K562 (cell line): ENCODE data around the gene RANGAP1. TPM values are rescaled to one million over a fixed set of nuclear protein-coding genes. Genes with fewer than 3 reads are reported as not detected.

Source experiments
- ATAC-seq: fragments of 200-7000 bp; cut with Tn5 transposase; 3 replicates; pipeline ENCODE4 v1.9.1; 2020; ENCODE audit warnings: moderate library complexity
- BruUV-seq: library from RNA; stranded (reverse); fragments of 400-500 nt; replicated peaks from 2 replicates; lab custom pipeline; 2021; lab: Mats Ljungman, UMichigan
- CTCF ChIA-PET: fragments of 300-600 bp; formaldehyde crosslinking; extraction: SDS; loops from one replicate; lab custom pipeline; 2021; ENCODE audit warnings: low intra/inter-chr PET ratio; lab: Yijun Ruan, JAX
- POLR2A ChIA-PET: fragments of 300-600, 350-650 bp; sonication (Branson Sonifier 250); formaldehyde crosslinking; extraction: SDS; loops from one replicate; lab custom pipeline; 2021; ENCODE audit warnings: antibody characterized with exemption, inconsistent platforms; lab: Yijun Ruan, JAX
- DNase-seq, 4 experiments: peaks; one replicate each; pipeline versions ENCODE4 v3.0.0 to v3.0.0-alpha.2; 2011 to 2018; ENCODE audit warnings: low spot score in 3 of 4, mixed read lengths in 3 of 4; ENCODE audit errors: extremely low read depth in 1 of 4
- FAIRE-seq: peaks from 2 replicates; lab custom pipeline; 2011; peaks lifted over from hg19 to GRCh38; lab: Jason Lieb, UNC
- H2AFZ ChIP-seq: 2 replicates; pipeline ENCODE4 v1.6.0; 2011; ENCODE audit warnings: low read depth, low read length, control low read depth, inconsistent platforms
- H3K27ac ChIP-seq: fragments of 200-600 bp; 3 replicates; pipeline ENCODE4 v1.8.0; 2011; ENCODE audit warnings: low read depth, mild to moderate bottlenecking, control low read depth, inconsistent platforms, low read length, moderate library complexity, mixed read lengths; ENCODE audit errors: extremely low read depth
- H3K27me3 ChIP-seq, 2 experiments: fragments of 300-600 bp in 1 of 2; 2 replicates in 1 of 2; 3 replicates in 1 of 2; pipeline versions ENCODE4 v1.6.0 to v1.8.0; 2011; ENCODE audit warnings: inconsistent platforms in 2 of 2, low read length in 2 of 2, mild to moderate bottlenecking in 1 of 2, mixed read lengths in 1 of 2, moderate library complexity in 1 of 2; ENCODE audit not compliant: control insufficient read depth in 2 of 2, insufficient read depth in 2 of 2
- H3K36me3 ChIP-seq: fragments of 300-600 bp; 3 replicates; pipeline ENCODE4 v1.8.0; 2011; ENCODE audit warnings: mild to moderate bottlenecking, low read length, inconsistent platforms; ENCODE audit not compliant: control insufficient read depth, insufficient read depth
- H3K4me1 ChIP-seq, 2 experiments: fragments of 200-600 bp in 1 of 2; replicated peaks in 1 of 2; 2 replicates in 1 of 2; 3 replicates in 1 of 2; pipeline versions ENCODE4 v1.5.1 to v1.8.0; 2011; ENCODE audit warnings: inconsistent platforms in 2 of 2, low read length in 2 of 2, mild to moderate bottlenecking in 1 of 2, mixed read lengths in 1 of 2, moderate library complexity in 1 of 2; ENCODE audit not compliant: control insufficient read depth in 2 of 2, insufficient read depth in 2 of 2
- H3K4me2 ChIP-seq: 2 replicates; pipeline ENCODE4 v1.6.1; 2011; ENCODE audit warnings: low read length, control low read depth, inconsistent platforms, mixed read lengths; ENCODE audit not compliant: insufficient read depth
- H3K4me3 ChIP-seq: fragments of 200-600 bp; sonication (generic), shearing (Covaris generic); 2 replicates; pipeline ENCODE4 v1.5.1; 2016; ENCODE audit warnings: control low read depth, inconsistent platforms
- H3K79me2 ChIP-seq: fragments of 200-600 bp; 3 replicates; pipeline ENCODE4 v1.8.0; 2011; ENCODE audit warnings: low read length, inconsistent platforms; ENCODE audit not compliant: control insufficient read depth, insufficient read depth
- H3K9ac ChIP-seq, 2 experiments: 2 replicates each; pipeline versions ENCODE4 v1.6.0 to v1.6.1; 2011; ENCODE audit warnings: low read depth in 2 of 2, low read length in 2 of 2, control low read depth in 1 of 2, inconsistent platforms in 1 of 2, mild to moderate bottlenecking in 1 of 2, mixed read lengths in 1 of 2; ENCODE audit not compliant: insufficient read depth in 1 of 2
- H3K9me1 ChIP-seq: one replicate; pipeline ENCODE4 v1.6.0; 2011; ENCODE audit warnings: inconsistent platforms, mild to moderate bottlenecking, low read length, moderate library complexity; ENCODE audit not compliant: control insufficient read depth, insufficient read depth
- H3K9me3 ChIP-seq: replicated peaks from 2 replicates; pipeline ENCODE4 v1.5.1; 2011; ENCODE audit warnings: low read depth, low read length, inconsistent platforms; ENCODE audit not compliant: control insufficient read depth, insufficient read depth
- H4K20me1 ChIP-seq: replicated peaks from 2 replicates; pipeline ENCODE4 v1.6.1; 2011; ENCODE audit warnings: low read length, inconsistent platforms, mixed read lengths; ENCODE audit not compliant: control insufficient read depth, insufficient read depth
- ETS1 ChIP-seq: conservative IDR thresholded peaks from 2 replicates; pipeline ENCODE4 v1.6.1; 2011; ENCODE audit warnings: low read depth, mild to moderate bottlenecking, low read length; ENCODE audit not compliant: control insufficient read depth
- ILK ChIP-seq: fragments of 450-650 bp; IDR thresholded peaks from 2 replicates; pipeline ENCODE4 v1.6.1; 2016; ENCODE audit warnings: missing genetic modification characterization, low read depth, mild to moderate bottlenecking, missing compliant biosample characterization, moderate library complexity, borderline replicate concordance
- SREBF1 ChIP-seq: fragments of 150-350 bp; IDR thresholded peaks from 2 replicates; pipeline ENCODE4 v1.6.1; 2014; ENCODE audit warnings: antibody characterized with exemption, low read depth, low read length, borderline replicate concordance
- WGBS: fragments of 100-300 bp; shearing (Covaris generic); methylation state at CpG from one replicate; pipeline ENCODE4 v1.1.6; 2016; ENCODE audit warnings: low coverage, mixed read lengths; ENCODE audit not compliant: insufficient coverage; ENCODE audit errors: missing lambda C conversion rate; 5-methylcytosine and 5-hydroxymethylcytosine counted together
- in situ Hi-C: fragments of 300-500 bp; cut with MboI; formaldehyde crosslinking; loops from 4 replicates; pipeline ENCODE4 v1.15.0; 2018; ENCODE audit warnings: inconsistent platforms, mixed read lengths
- intact Hi-C: fragments of 100-400 bp; cut with micrococcal nuclease; formaldehyde crosslinking; loops from 2 replicates; pipeline ENCODE4 v1.14.2; 2022
- polyA plus RNA-seq, 8 experiments: library from polyadenylated mRNA; depleted of rRNA in 4 of 8; stranded (reverse) in 5 of 8; unstranded in 3 of 8; fragments of >200 nt; fragmentation: Nextera tagmentation in 2 of 8; fragmentation: Illumina TruSeq in 1 of 8; extraction: Ambion mirVana in 2 of 8; extraction: Trizol in 1 of 8; gene quantifications; 2 replicates each; pipeline versions ENCODE4 v1.2.1 to v1.2.3, GENCODE V29; 2011 to 2014; ENCODE audit warnings: inconsistent platforms in 1 of 8, missing spikeins in 1 of 8
- total RNA-seq, 7 experiments: library from RNA; depleted of rRNA in 6 of 7; stranded (reverse); fragments of >200 nt in 6 of 7; fragmentation: Illumina TruSeq in 2 of 7; extraction: Trizol in 2 of 7; gene quantifications; 2 replicates each; pipeline versions ENCODE4 v1.2.1 to v1.2.3, GENCODE V29; 2011 to 2021; ENCODE audit warnings: low replicate concordance in 1 of 7
- TF ChIP-seq, protein P1 (sequence below), 2 experiments: fragments of 450-650 bp; conservative IDR thresholded peaks; 2 replicates each; pipeline ENCODE4 v1.6.1; 2017; ENCODE audit warnings: mild to moderate bottlenecking in 2 of 2, moderate library complexity in 2 of 2
- TF ChIP-seq, protein P2 (sequence below): sonication (generic); formaldehyde crosslinking; IDR thresholded peaks from 2 replicates; pipeline ENCODE4 v1.9.0; 2022; ENCODE audit warnings: mild to moderate bottlenecking, missing genetic modification reagents
- TF ChIP-seq, protein P3 (sequence below), 2 experiments: fragments of 250-450 bp in 1 of 2; fragments of 450-650 bp in 1 of 2; sonication (Bioruptor Pico) in 1 of 2; IDR thresholded peaks; 2 replicates each; pipeline versions ENCODE4 v1.6.1 to v1.8.0; 2016 to 2021; ENCODE audit warnings: mild to moderate bottlenecking in 2 of 2, moderate library complexity in 2 of 2, missing compliant biosample characterization in 1 of 2, missing genetic modification characterization in 1 of 2

RANGAP1 gene
- total and polyA plus RNA-seq, 9 of the 15 experiments (the other 6 are each of a cell fraction or from before 2014, with no cell fraction given): 2.1 to 104 (median 50.6) TPM

GRCh38 chr22:41274856-41275255 is 11.1 kb downstream of the RANGAP1 start:
- Histone ChIP-seq H2AFZ (no peak overlapping the region), H3K9me3 (no peaks in the 10 kb centered on the region), H3K9ac (no peak overlapping the region), H3K9me1 (no peaks in the 10 kb centered on the region), H4K20me1 (no peaks in the 10 kb centered on the region), H3K36me3 (peaks cover 72% of the 10 kb centered on the region), H3K27me3 (no peaks in the 10 kb centered on the region), H3K4me2 (no peak overlapping the region), H3K4me3 (no peak overlapping the region), H3K4me1 (no peaks in the 10 kb centered on the region), H3K27ac (no peak overlapping the region), H3K79me2 (0 out of 3 replicates have a peak, but pooled peaks cover 2% of the 10 kb centered on the region)
- in situ Hi-C loops: no loop called here
- BruUV-seq: no TSS peak
- DNase-seq (no peak), ATAC-seq (no peak), FAIRE-seq (no peak)
- WGBS: 100% methylated on average over 4 of the region's 4 CpGs
- ChIA-PET CTCF (no interaction called here), POLR2A (interaction anchor here (0.6 to 1.4 kb wide), 4 partner anchors 10 to 47 kb away, joined by 3 to 6 read pairs (median 4); no protein-coding TSS in a partner anchor)
- no peak for TF ChIP-seq ILK (tag)
- TF ChIP-seq, protein P1, sequence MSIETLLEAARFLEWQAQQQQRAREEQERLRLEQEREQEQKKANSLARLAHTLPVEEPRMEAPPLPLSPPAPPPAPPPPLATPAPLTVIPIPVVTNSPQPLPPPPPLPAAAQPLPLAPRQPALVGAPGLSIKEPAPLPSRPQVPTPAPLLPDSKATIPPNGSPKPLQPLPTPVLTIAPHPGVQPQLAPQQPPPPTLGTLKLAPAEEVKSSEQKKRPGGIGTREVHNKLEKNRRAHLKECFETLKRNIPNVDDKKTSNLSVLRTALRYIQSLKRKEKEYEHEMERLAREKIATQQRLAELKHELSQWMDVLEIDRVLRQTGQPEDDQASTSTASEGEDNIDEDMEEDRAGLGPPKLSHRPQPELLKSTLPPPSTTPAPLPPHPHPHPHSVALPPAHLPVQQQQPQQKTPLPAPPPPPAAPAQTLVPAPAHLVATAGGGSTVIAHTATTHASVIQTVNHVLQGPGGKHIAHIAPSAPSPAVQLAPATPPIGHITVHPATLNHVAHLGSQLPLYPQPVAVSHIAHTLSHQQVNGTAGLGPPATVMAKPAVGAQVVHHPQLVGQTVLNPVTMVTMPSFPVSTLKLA (conservative IDR thresholded peaks at IDR 0.05): no peak
- TF ChIP-seq SREBF1: no peak
- no peak for TF ChIP-seq ETS1
- TF ChIP-seq, protein P2, sequence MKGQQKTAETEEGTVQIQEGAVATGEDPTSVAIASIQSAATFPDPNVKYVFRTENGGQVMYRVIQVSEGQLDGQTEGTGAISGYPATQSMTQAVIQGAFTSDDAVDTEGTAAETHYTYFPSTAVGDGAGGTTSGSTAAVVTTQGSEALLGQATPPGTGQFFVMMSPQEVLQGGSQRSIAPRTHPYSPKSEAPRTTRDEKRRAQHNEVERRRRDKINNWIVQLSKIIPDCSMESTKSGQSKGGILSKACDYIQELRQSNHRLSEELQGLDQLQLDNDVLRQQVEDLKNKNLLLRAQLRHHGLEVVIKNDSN (CRISPR knock-in tag): no peak
- TF ChIP-seq, protein P3, sequence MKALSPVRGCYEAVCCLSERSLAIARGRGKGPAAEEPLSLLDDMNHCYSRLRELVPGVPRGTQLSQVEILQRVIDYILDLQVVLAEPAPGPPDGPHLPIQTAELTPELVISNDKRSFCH (CRISPR knock-in tag; IDR thresholded peaks at IDR 0.05): no peak
- TF ChIP-seq, protein P3 (tag; IDR thresholded peaks at IDR 0.05): no peak
- intact Hi-C loops: no loop called here
